Endothelial cell of umbilical vein (primary cell): Measurements from ENCODE around the gene SH3YL1. TPM values are rescaled to one million over a fixed set of nuclear protein-coding genes. Genes with fewer than 3 reads are reported as not detected.

Experiments
- BruUV-seq: library from RNA; stranded (reverse); fragments of 400-500 nt; replicated peaks from 2 replicates; lab custom pipeline; 2021; lab: Mats Ljungman, UMichigan
- CTCF ChIA-PET: fragments of 300-600, 350-600 bp; sonication (Branson Sonifier 250); formaldehyde crosslinking; loops from one replicate; lab custom pipeline; 2021; ENCODE audit warnings: antibody characterized with exemption, inconsistent platforms; lab: Charles Lee
- POLR2A ChIA-PET: fragments of 300-600, 350-600 bp; sonication (Branson Sonifier 250); formaldehyde crosslinking; loops from one replicate; lab custom pipeline; 2021; ENCODE audit warnings: antibody characterized with exemption, inconsistent platforms; lab: Charles Lee
- DNase-seq: peaks from one replicate; pipeline ENCODE4 v3.0.0-alpha.2; 2011; ENCODE audit warnings: low read depth, low spot score
- FAIRE-seq: peaks from 2 replicates; lab custom pipeline; 2011; peaks lifted over from hg19 to GRCh38; lab: Jason Lieb, UNC
- H2AFZ ChIP-seq: 2 replicates; pipeline ENCODE4 v1.6.0; 2012; ENCODE audit warnings: low read depth, low read length, control low read depth, inconsistent platforms
- H3K27ac ChIP-seq: 2 replicates; pipeline ENCODE4 v1.5.1; 2011; ENCODE audit warnings: low read depth, mild to moderate bottlenecking, control low read depth, low read length, moderate library complexity; ENCODE audit not compliant: insufficient read depth
- H3K27me3 ChIP-seq, 2 experiments: 2 replicates each; pipeline versions ENCODE4 v1.6.0 to v1.6.1; 2011; ENCODE audit warnings: low read length in 2 of 2, mixed read lengths in 1 of 2; ENCODE audit not compliant: control insufficient read depth in 2 of 2, insufficient read depth in 2 of 2
- H3K36me3 ChIP-seq, 2 experiments: 2 replicates in 1 of 2; 3 replicates in 1 of 2; pipeline ENCODE4 v1.5.1; 2011; ENCODE audit warnings: low read length in 2 of 2, mild to moderate bottlenecking in 1 of 2, moderate library complexity in 1 of 2; ENCODE audit not compliant: control insufficient read depth in 2 of 2, insufficient read depth in 2 of 2; ENCODE audit errors: extremely low read depth in 1 of 2
- H3K4me1 ChIP-seq: 3 replicates; pipeline ENCODE4 v1.5.1; 2011; ENCODE audit warnings: mild to moderate bottlenecking, low read length; ENCODE audit not compliant: control insufficient read depth, insufficient read depth; ENCODE audit errors: extremely low read depth
- H3K4me2 ChIP-seq: 2 replicates; pipeline ENCODE4 v1.6.1; 2011; ENCODE audit warnings: low read length, control low read depth, mixed read lengths; ENCODE audit not compliant: insufficient read depth
- H3K4me3 ChIP-seq, 3 experiments: fragments of 200-600 bp in 1 of 3; sonication (generic), shearing (Covaris generic) in 1 of 3; replicated peaks in 1 of 3; 2 replicates each; pipeline ENCODE4 v1.5.1; 2011 to 2016; ENCODE audit warnings: control low read depth in 3 of 3, low read length in 3 of 3, mild to moderate bottlenecking in 2 of 3, inconsistent platforms in 1 of 3, low read depth in 1 of 3, moderate library complexity in 1 of 3; ENCODE audit not compliant: insufficient read depth in 1 of 3
- H3K79me2 ChIP-seq: 2 replicates; pipeline ENCODE4 v1.6.0; 2012; ENCODE audit warnings: low read length, inconsistent platforms; ENCODE audit not compliant: control insufficient read depth, insufficient read depth
- H3K9ac ChIP-seq: replicated peaks from 2 replicates; pipeline ENCODE3; 2011; ENCODE audit warnings: low read length, control low read depth; ENCODE audit not compliant: insufficient read depth; ENCODE audit errors: extremely low read depth
- H3K9me1 ChIP-seq: replicated peaks from 3 replicates; pipeline ENCODE4 v1.6.0; 2011; ENCODE audit warnings: mild to moderate bottlenecking, low read length; ENCODE audit not compliant: control insufficient read depth, insufficient read depth; ENCODE audit errors: extremely low read depth
- H3K9me3 ChIP-seq: replicated peaks from 2 replicates; pipeline ENCODE4 v1.5.1; 2012; ENCODE audit warnings: low read length, inconsistent platforms; ENCODE audit not compliant: control insufficient read depth, insufficient read depth
- H4K20me1 ChIP-seq: replicated peaks from 2 replicates; pipeline ENCODE3; 2011; ENCODE audit warnings: mild to moderate bottlenecking, low read length; ENCODE audit not compliant: control insufficient read depth, insufficient read depth; ENCODE audit errors: extremely low read depth
- CTCF ChIP-seq, 2 donors: IDR thresholded peaks; 1 replicate in 1 of 2; 2 replicates in 1 of 2; pipeline ENCODE4 v1.5.1; 2011; ENCODE audit warnings: low read length in 2 of 2, mild to moderate bottlenecking in 2 of 2, moderate library complexity in 2 of 2, control low read depth in 1 of 2, inconsistent platforms in 1 of 2, low read depth in 1 of 2; ENCODE audit not compliant: insufficient read depth in 1 of 2; ENCODE audit errors: extremely low read depth in 1 of 2
- EZH2 ChIP-seq: IDR thresholded peaks from 2 replicates; pipeline ENCODE4 v1.6.1; 2012; ENCODE audit warnings: borderline replicate concordance, low read depth, mild to moderate bottlenecking, moderate library complexity, low read length, inconsistent platforms; ENCODE audit not compliant: severe bottlenecking
- FOS ChIP-seq: IDR thresholded peaks from 2 replicates; pipeline ENCODE4 v1.6.1; 2011; ENCODE audit warnings: mild to moderate bottlenecking, low read length, moderate library complexity, borderline replicate concordance; ENCODE audit not compliant: insufficient read depth
- GATA2 ChIP-seq: IDR thresholded peaks from 2 replicates; pipeline ENCODE4 v1.7.0; 2011; ENCODE audit warnings: low read depth, mild to moderate bottlenecking, moderate library complexity, mixed read lengths, low read length; ENCODE audit not compliant: insufficient read length, insufficient read depth
- JUN ChIP-seq: IDR thresholded peaks from 2 replicates; pipeline ENCODE4 v1.6.1; 2011; ENCODE audit warnings: borderline replicate concordance, low read depth; ENCODE audit not compliant: insufficient read length, insufficient read depth
- MAX ChIP-seq: IDR thresholded peaks from 2 replicates; pipeline ENCODE4 v1.6.1; 2011; ENCODE audit not compliant: insufficient read depth, insufficient read length
- MYC ChIP-seq: IDR thresholded peaks from one replicate; pipeline ENCODE4 v1.6.1; 2011; ENCODE audit warnings: mild to moderate bottlenecking, low read depth, low read length
- POLR2A ChIP-seq: IDR thresholded peaks from 2 replicates; pipeline ENCODE4 v1.6.1; 2012; ENCODE audit warnings: low read depth, mild to moderate bottlenecking, control low read depth, low read length
- POLR2AphosphoS5 ChIP-seq: IDR thresholded peaks from 2 replicates; pipeline ENCODE4 v1.6.1; 2012; ENCODE audit warnings: low read depth, mild to moderate bottlenecking, control low read depth, low read length, moderate library complexity; ENCODE audit not compliant: insufficient read depth
- dilution Hi-C: fragments of 300-500 bp; cut with MboI; formaldehyde crosslinking; loops from one replicate; pipeline ENCODE4 v1.15.0; 2019; ENCODE audit warnings: low sequenced_read_pairs; ENCODE audit not compliant: extremely low pct_ligation_motif_present
- intact Hi-C: fragments of 100-400 bp; cut with micrococcal nuclease; formaldehyde crosslinking; loops from one replicate; pipeline ENCODE4 v1.10.0; 2022
- polyA plus RNA-seq, 4 experiments: library from polyadenylated mRNA; depleted of rRNA in 3 of 4; stranded (reverse) in 3 of 4; unstranded in 1 of 4; fragments of >200 nt; gene quantifications; 2 replicates each; pipeline versions ENCODE4 v1.2.1 to v1.2.3, GENCODE V29; 2011 to 2012; ENCODE audit warnings: missing spikeins in 1 of 4
- total RNA-seq: library from RNA; stranded (reverse); gene quantifications from 2 replicates; pipeline ENCODE4 v1.2.3, GENCODE V29; 2021

The SH3YL1 gene
- total and polyA plus RNA-seq, 2 donors (not counting 3 experiments of a cell fraction or from before 2014, with no cell fraction given): 12.5 to 22.4 TPM

GRCh38 chr2:248724-249123, 15.1 kb downstream of the SH3YL1 start:
- Histone ChIP-seq H3K9ac (no peak overlapping the region), H4K20me1 (no peaks in the 10 kb centered on the region), H3K79me2 (no peaks in the 10 kb centered on the region), H2AFZ (no peak overlapping the region), H3K27ac (no peak overlapping the region), H3K36me3 (peaks cover 0 to 5% of the 10 kb centered on the region in 2 experiments), H3K4me3 (no peak overlapping the region), H3K9me3 (no peaks in the 10 kb centered on the region), H3K27me3 (no peaks in the 10 kb centered on the region), H3K9me1 (no peaks in the 10 kb centered on the region), H3K4me1 (no peaks in the 10 kb centered on the region), H3K4me2 (no peak overlapping the region)
- FAIRE-seq (no peak), DNase-seq (no peak)
- intact Hi-C loops (no loop called here), dilution Hi-C loops (no loop called here)
- no peak for TF ChIP-seq CTCF (IDR thresholded peaks at IDR 0.05; ENCODE audit: extremely low read depth in 1 of 2, insufficient read depth in 1 of 2, low read depth in 1 of 2, low read length in 2 of 2)
- no peak for TF ChIP-seq MAX
- TF ChIP-seq FOS: no peak
- TF ChIP-seq MYC: no peak
- no peak for TF ChIP-seq POLR2A
- no peak for TF ChIP-seq POLR2AphosphoS5
- no peak for TF ChIP-seq GATA2
- no peak for TF ChIP-seq JUN
- TF ChIP-seq EZH2: no peak
- no TSS peak for BruUV-seq
- ChIA-PET POLR2A (no interaction called here), CTCF (interaction anchor here (1.1 kb wide), 1 partner anchor 42 kb away, joined by 3 read pairs; no protein-coding TSS in a partner anchor)
